HG03565 (cell line): ENCODE results near the gene CD68.

Experiments
- ATAC-seq: cut with Tn5 transposase; IDR thresholded peaks from one replicate; pipeline ENCODE4 v1.9.1; 2021; ENCODE audit warnings: mild to moderate bottlenecking, moderate library complexity; ENCODE audit not compliant: unreplicated experiment

CD68 gene

GRCh38 chr17:7579001-7579833 is at the start of gene CD68:
Gene CD68 (plus strand): TSS chr17:7579638. CDS start chr17:7579678, 40 bp downstream.
- no peak for ATAC-seq

DNA sequence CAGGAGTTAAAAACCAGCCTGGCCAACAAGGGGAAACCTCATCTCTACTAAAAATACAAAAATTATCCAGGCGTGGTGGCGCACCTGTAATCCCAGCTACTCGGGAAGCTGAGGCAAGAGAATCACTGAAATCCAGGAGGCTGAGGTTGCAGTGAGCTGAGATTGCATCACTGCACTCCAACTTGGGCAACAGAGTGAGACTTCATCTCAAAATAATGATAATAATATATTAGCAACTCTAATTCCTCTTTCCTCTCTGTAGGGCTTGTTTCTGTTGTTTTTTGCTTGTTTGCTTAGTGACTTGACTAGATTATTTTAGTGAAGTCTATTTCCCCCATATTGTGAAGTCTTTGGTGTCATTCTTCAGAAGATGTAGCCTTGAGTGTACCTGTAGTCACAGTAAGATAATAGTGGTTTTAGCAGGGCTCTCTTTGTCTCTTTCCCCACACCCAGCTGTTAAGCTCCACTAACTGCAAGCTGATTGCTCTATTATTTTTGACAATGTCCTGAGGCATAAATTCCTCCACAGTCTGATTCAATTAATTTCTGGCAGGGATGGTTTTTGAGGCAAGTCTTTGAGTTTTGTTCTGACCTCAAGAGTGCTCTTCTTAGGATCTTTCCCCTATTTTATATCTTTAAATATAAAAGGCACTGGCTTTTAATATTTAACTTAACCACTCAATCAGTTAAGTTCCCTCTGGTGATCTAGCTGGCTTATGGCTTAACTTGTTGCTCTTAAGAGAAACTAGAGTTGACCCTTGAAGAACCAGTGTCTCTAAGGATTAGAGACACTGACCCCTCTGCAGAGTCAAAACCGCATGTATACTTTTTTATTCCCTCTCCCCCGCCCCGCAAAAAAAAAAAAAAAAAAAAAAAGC is 49.2 kb upstream of the CD68 start:
- ATAC-seq = no peak

DNA sequence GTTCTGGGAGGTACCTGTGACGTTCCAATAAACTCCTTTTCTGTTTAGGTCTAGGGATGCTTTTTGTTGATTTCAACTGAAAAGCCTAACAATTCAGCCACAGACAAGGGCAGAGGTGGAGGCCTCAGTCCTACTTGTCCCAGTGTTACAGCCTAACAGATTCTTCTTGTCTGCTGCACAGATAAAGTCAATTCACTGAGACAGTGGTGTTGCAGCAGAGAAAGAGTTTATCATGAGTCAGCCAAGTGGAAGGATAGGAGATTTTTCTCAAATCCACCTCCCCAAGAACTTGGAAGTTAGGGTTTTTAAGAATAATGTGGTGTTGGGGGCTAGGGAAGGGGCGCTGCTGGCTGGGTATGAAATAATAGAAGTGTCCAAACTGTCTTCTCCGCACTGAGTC is 41.4 kb upstream of the CD68 start:
- no peak for ATAC-seq

DNA sequence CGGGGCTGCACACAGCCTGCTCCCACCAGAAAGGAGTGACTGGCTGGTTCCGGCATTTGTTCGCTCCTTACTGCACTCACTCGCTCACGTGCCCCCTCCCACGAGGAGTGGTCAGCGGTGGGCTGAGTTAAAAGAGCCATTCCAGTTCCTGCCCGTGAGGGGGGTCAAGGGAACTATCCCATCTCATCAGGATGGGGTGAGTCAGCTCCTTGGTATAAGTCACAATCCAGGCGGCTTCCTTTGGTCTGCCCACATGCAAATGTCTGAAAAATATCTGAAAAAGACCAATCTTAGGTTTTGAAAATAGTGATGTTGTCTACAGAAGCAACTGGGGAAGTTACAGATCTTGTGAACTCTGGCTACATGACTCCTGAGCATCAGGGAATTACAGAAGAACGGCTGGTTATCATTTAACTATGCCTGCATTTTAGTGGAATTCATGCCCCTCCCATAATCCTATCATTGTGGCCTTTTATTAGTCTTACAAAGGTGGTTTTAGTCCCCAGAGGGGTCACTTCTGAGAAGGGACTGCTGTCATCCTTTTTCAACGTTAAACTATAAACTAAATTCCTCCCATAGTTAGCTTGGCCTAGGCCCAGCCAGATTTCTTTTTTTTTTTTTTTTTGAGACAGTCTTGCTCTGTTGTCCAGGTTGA is 40.4 kb upstream of the CD68 start:
- no peak for ATAC-seq

GRCh38 chr17:7541074-7541621 is 38.3 kb upstream of the CD68 start:
- ATAC-seq = no peak

DNA sequence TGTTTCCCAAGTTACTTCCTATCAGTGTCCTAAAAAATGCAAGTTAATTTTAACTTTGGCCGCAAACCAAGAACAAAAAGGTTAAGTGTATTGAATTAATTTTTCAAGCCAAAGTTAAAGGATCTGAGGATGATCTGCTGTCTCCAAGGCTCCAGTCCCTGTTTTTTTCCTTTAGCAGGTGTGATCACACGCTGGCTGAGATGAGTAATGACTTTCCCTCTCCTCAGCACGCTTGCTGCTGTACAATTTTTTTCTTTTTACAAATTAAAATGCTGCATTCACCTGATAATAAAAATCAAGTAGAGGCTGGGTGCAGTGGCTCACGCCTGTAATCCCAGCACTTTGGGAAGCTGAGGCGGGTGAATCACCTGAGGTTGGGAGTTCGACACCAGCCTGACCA is 34.5 kb upstream of the CD68 start:
- no peak for ATAC-seq

- no peak for ATAC-seq
Observed at GRCh38 chr17:7548585-7549400, 30.6 kb upstream of the CD68 start, which contains the start of gene TNFSF12. Gene TNFSF12 (plus strand): TSS chr17:7549058. CDS start chr17:7549154, 96 bp downstream.

DNA sequence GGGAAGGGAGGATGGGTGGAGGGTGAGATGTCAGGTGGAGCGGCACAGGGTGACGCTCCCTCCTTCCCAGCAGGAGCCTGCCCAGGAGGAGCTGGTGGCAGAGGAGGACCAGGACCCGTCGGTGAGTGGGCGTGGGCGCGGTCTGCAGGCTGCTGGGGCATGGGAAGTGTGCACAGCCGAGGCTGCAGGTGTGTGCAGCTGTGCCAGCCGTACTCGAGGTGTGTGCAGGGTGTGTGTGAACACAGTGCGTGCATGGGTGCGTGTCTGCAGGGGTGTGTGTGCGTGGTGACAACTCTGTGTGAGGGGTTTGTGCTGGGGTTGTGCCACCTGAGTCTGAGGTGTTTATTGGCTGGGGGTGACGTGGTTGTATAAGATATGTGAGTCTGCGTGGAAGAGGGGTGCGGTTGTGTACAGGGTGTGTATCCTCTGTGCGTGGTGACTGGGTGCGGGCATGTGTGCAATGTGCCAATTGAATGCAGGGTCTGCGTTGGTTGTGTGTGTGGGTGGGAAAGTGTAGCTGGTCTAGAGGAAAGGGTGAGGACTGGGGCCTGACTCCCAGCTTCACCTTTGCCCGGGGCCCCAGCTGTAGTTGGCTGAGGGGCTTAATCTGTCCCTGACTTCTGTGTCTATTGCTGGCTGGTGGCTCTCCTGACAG is 29.9 kb upstream of the CD68 start:
- no peak for ATAC-seq

GRCh38 chr17:7550344-7550743 is 29.1 kb upstream of the CD68 start:
- ATAC-seq = no peak

DNA sequence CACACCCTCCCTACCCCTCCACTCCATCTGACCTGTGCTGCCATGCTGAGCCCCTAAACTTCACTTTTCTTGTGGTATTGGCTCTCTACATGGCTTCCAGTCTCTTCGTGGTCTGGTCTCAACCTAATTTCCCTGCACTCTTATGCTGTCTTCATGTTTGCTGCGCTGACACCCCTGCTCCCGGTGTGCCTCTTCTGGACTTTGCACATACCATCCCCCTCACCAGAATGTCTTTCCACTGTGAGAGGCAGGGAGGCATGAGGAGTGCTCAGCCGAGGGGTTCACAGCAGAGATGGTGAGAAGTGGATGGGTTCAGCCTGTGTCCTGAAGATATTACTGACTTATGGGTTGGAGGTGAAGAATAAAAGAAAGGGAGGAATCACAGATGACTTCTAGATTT is 28.0 kb upstream of the CD68 start:
- no peak for ATAC-seq

GRCh38 chr17:7552621-7553051 is 26.8 kb upstream of the CD68 start:
- ATAC-seq = no peak

- ATAC-seq = no peak
Observed at GRCh38 chr17:7553356-7553755, 26.1 kb upstream of the CD68 start.

- ATAC-seq = no peak
Observed at GRCh38 chr17:7555320-7555948, 24.0 kb upstream of the CD68 start.

DNA sequence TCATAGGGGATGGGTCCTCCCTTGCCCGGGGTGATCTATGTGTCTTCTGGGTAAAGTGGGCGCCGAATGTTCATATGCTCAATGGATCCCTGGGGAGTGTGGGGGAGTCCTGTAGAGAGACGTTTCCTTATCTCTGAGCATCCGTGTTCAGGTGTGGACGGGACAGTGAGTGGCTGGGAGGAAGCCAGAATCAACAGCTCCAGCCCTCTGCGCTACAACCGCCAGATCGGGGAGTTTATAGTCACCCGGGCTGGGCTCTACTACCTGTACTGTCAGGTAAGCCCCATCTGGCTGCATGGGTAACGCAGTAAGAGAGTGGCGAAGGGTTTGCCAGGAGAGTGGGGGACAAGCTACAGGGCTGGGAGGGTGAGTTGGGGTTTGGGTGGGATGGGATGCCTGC is 22.8 kb upstream of the CD68 start:
- ATAC-seq = no peak

DNA sequence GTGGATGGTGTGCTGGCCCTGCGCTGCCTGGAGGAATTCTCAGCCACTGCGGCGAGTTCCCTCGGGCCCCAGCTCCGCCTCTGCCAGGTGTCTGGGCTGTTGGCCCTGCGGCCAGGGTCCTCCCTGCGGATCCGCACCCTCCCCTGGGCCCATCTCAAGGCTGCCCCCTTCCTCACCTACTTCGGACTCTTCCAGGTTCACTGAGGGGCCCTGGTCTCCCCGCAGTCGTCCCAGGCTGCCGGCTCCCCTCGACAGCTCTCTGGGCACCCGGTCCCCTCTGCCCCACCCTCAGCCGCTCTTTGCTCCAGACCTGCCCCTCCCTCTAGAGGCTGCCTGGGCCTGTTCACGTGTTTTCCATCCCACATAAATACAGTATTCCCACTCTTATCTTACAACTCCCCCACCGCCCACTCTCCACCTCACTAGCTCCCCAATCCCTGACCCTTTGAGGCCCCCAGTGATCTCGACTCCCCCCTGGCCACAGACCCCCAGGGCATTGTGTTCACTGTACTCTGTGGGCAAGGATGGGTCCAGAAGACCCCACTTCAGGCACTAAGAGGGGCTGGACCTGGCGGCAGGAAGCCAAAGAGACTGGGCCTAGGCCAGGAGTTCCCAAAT is 22.2 kb upstream of the CD68 start:
- no peak for ATAC-seq

DNA sequence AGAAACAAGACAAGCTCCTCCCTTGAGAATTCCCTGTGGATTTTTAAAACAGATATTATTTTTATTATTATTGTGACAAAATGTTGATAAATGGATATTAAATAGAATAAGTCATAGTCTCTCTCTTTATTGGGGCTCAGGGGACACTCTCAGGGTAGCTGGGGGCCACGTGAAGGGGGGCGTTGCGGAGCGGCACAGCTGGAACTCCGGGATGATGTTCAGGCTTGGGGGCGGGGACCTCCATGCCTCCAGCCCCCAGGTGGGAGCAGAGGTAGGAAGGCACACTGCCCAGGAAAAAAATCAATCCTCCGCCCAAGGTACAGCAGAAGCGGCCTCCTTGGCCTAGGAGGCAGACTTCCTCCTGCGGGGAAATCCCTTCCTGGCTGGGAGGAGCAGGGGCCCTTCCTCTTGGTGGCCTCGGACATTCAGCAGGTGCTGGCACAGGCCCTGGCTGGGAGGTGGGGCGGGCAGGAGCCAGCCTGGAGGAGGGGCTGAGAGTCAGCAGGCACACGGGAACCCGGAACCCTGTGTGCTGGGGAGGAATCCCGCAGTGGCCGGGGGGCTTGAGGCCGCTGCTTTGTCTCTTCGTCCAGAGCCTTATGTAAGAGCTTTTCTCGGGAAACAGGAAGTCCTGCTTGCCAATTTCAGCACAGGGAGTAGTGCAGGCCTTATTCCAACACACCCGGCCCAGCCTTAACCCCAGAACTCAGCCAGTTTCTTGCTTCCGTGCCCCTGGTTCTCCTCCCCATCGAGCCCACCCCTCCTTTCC is 21.5 kb upstream of the CD68 start:
- no peak for ATAC-seq

GRCh38 chr17:7558544-7559319 is 20.7 kb upstream of the CD68 start, which contains the start of gene TNFSF13:
Gene TNFSF13 (plus strand): TSS chr17:7558750. CDS start chr17:7559040, 290 bp downstream.
- ATAC-seq = no peak
